ENCODE results near the gene CFAP45.
"Not testable (repeated sequence)": the region's sequence is repeated elsewhere in the genome, so short reads cannot be mapped to it uniquely, and the experiment has no call there.

CFAP45 gene

GRCh38 chr1:159913451-159914192 is 13.7 kb upstream of the CFAP45 start:
- DNase-seq (ENCODE audit: low read depth, low spot score), result no peak
- TF ChIP-seq, protein P1, sequence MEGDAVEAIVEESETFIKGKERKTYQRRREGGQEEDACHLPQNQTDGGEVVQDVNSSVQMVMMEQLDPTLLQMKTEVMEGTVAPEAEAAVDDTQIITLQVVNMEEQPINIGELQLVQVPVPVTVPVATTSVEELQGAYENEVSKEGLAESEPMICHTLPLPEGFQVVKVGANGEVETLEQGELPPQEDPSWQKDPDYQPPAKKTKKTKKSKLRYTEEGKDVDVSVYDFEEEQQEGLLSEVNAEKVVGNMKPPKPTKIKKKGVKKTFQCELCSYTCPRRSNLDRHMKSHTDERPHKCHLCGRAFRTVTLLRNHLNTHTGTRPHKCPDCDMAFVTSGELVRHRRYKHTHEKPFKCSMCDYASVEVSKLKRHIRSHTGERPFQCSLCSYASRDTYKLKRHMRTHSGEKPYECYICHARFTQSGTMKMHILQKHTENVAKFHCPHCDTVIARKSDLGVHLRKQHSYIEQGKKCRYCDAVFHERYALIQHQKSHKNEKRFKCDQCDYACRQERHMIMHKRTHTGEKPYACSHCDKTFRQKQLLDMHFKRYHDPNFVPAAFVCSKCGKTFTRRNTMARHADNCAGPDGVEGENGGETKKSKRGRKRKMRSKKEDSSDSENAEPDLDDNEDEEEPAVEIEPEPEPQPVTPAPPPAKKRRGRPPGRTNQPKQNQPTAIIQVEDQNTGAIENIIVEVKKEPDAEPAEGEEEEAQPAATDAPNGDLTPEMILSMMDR (IDR thresholded peaks at IDR 0.05; ENCODE audit: low read depth, low read length), result no peak
- in situ Hi-C loops (cut with HindIII; ENCODE audit: low sequenced_read_pairs), result no loop called here
- H3K4me3 ChIP-seq (ENCODE audit: low read depth, low read length), result no peak overlapping the region

GRCh38 chr1:159911326-159912070 is 11.5 kb upstream of the CFAP45 start:
- TF ChIP-seq, protein P1 (IDR thresholded peaks at IDR 0.05; ENCODE audit: low read depth, low read length), result no peak
- in situ Hi-C loops (cut with HindIII; ENCODE audit: low sequenced_read_pairs), result no loop called here
- no peak for DNase-seq (ENCODE audit: low read depth, low spot score)
- H3K4me3 ChIP-seq (ENCODE audit: low read depth, low read length), result no peak overlapping the region

GRCh38 chr1:159908031-159908940 is 8.3 kb upstream of the CFAP45 start:
- TF ChIP-seq, protein P1 (IDR thresholded peaks at IDR 0.05; ENCODE audit: low read depth, low read length), result no peak
- H3K4me3 ChIP-seq (ENCODE audit: low read depth, low read length), result no peak overlapping the region
- in situ Hi-C loops (cut with HindIII; ENCODE audit: low sequenced_read_pairs), result no loop called here
- no peak for DNase-seq (ENCODE audit: low read depth, low spot score)

DNA sequence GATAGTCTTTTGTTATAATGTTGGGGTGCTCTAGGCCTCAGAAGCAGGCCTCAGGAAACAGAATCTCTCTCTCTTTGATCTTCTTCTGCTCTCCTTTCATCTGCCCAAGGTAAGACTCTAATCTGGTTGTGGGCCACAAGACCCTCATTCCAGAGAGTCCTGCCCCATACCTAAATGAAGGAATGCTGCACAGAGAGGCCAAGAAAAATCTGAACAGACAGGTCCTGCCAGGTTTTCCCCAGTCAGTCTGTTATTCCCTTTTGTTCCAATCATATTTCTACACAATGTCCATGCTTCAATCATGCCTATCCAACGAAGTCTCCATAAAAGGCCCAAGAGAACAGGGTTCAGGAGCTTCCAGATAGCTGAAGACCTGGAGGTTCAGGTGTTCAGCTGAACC is 7.0 kb upstream of the CFAP45 start:
- TF ChIP-seq, protein P1 (IDR thresholded peaks at IDR 0.05; ENCODE audit: low read depth, low read length), result no peak
- DNase-seq (ENCODE audit: low read depth, low spot score), result no peak
- in situ Hi-C loops (cut with HindIII; ENCODE audit: low sequenced_read_pairs), result no loop called here
- no peak overlapping the region for H3K4me3 ChIP-seq (ENCODE audit: low read depth, low read length)

GRCh38 chr1:159904036-159904435 is 4.1 kb upstream of the CFAP45 start:
- H3K4me3 ChIP-seq (ENCODE audit: low read depth, low read length); in situ Hi-C loops (cut with HindIII; ENCODE audit: low sequenced_read_pairs): not testable (repeated sequence)

DNA sequence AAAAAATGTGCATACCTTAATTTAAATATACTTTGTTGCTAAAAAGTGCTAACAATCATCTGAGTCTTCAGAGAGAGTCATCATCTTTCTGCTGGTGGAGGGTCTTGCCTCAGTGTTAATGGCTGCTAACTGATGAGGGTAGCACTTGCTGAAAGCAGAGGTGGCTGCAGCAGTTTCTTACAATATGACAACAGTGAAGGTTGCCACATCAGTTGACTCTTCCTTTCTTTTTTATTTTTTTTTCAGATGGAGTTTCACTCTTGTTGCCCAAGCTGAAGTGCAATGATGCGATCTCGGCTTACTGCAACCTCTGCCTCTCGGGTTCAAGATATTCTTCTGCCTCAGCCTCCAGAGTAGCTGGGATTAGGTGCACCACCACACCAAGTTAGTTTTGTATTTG is 2.6 kb upstream of the CFAP45 start:
- DNase-seq (ENCODE audit: low read depth, low spot score), result no peak
- no peak overlapping the region for H3K4me3 ChIP-seq (ENCODE audit: low read depth, low read length)
- in situ Hi-C loops (cut with HindIII; ENCODE audit: low sequenced_read_pairs), result no loop called here
- TF ChIP-seq, protein P1 (IDR thresholded peaks at IDR 0.05; ENCODE audit: low read depth, low read length), result no peak

More at GRCh38 chr1:159904036-159904435, 4.1 kb upstream of the CFAP45 start:
- DNase-seq (ENCODE audit: low read depth, low spot score), result not testable (repeated sequence)
